NCI-H2171 (cell line): Measurements from ENCODE around the gene EEA1.
"Not testable (repeated sequence)": the region's sequence is repeated elsewhere in the genome, so short reads cannot be mapped to it uniquely, and the experiment has no call there.

Experiments used
- DNase-seq: peaks from one replicate; lab custom pipeline; 2025; lab: John Stamatoyannopoulos, UW

The EEA1 gene

DNA sequence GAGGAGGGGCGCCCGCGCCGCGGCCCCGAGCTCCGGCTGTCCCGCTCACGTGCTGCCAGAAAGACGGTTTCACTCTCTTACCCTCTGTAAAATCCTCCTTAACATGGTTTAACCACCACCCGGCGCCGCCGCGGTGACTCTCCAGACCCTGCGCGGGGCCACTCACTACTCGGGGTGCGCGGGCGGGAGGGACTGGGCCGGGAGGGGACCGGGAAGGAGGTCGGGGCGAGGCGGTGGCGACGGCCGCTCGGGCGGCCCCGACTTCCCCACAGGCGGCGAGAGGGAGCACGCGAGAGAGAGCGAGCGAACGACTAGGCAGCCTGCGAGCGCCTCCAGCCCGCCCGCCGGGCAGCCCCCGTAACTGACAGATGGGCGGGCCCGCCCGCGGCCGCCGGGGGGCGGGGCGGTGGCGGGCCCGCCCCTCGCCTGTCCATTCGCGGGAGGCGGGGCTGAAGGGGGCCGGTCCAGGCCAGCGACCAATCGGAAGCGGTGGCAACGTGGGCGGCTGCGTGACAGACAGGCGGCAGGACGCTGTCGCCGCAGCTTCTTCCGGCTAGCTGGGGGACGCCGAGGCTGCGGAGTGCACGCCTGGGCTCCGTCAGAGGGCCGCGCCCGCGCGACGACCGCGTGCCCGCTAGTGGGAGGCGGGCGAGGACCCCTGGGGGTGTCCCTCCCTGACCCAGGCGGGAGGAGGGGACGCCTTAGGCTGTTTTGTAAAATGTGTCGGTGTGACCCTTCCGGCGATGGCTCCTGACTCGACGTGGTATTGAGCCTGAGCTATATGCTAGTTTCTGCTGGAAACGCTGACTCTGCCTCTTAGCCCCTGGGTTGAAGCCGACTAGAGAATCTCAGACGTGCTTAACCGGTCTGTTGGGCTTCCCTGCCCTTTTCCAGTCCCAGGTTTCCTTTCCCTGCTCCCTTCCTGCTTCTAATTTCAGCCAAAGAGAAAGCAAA, at the start of gene EEA1:
Gene EEA1 (minus strand): TSS at position 334 of the 954 bp plus-strand sequence. CDS start 229 bp downstream, at position 105.
- peak; percentile 92 for DNase-seq

DNA sequence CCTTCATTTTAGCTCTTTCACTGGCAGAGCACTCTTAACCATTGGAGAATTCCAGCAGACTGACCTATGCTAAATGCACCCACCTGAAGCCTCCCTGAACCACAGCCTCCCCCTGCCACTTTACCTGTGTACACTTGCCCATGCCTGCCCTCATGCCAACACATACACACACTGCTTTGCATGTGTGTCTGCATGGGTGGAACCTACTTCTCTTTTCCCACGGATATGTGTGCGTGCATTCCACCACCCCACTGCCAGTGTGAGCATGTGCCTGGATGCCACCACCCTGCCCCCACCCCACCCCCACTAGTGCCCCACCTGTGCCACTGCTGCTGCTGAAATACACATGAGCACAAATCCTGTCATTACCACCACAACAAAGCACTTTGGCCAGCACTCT, 49.5 kb upstream of the EEA1 start:
- DNase-seq = no peak

DNA sequence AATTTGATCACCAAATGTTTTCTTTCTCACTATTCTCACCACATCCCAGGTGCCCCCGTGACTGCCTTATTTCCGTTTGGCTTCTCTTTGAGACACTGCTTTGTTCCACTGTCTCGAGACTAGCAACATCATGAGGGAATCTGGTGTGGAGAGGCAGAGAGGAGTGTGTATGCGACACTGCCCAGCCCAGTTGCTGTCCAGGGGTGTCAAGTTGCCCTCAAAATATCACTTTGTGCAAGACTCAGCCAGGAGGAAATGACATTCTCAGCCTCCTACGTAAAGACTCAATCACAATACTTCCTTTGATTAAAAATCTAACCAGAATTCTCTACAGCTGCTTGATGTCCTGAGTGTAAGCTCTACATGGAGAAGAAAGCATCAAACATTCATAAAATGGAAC, 48.2 kb upstream of the EEA1 start:
- DNase-seq = no peak

DNA sequence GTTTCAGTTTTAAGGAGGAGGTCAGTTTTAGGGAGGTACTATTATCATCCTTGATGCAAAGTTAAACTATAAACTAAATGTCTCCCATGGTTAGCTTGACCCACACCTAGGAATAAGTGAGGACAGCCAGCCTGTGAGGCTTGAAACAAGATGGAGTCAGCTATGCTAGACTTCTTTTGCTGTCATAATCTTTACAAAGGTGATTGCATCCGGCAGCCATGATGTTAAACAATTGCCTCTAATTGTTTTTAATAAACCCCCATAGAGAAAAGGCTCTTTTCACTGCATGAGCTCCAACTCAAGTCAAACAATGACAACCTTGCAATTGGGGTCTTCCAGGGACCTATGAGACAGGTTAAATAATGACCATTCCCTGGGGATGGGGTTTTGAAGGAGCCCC, 45.7 kb upstream of the EEA1 start:
- no peak for DNase-seq

DNA sequence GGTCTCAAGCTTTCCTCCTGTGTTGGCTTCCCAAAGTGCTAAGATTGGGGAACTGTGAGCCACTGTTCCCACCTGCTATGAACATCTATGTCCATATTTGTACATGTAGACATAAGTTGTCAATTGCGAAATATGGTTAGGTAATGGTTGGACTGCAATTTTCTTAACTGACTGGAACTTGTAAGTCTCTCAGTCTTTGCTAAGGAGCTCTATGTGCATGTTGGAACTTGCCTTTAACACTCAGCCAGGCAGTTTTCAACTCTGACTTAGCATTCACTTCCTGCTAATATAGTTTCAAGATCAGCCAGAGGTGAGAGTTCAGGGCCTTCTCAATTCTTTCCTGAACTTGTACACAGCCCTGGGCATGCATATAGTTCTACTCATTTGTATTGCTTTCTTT, 44.5 kb upstream of the EEA1 start:
- no peak for DNase-seq

DNA sequence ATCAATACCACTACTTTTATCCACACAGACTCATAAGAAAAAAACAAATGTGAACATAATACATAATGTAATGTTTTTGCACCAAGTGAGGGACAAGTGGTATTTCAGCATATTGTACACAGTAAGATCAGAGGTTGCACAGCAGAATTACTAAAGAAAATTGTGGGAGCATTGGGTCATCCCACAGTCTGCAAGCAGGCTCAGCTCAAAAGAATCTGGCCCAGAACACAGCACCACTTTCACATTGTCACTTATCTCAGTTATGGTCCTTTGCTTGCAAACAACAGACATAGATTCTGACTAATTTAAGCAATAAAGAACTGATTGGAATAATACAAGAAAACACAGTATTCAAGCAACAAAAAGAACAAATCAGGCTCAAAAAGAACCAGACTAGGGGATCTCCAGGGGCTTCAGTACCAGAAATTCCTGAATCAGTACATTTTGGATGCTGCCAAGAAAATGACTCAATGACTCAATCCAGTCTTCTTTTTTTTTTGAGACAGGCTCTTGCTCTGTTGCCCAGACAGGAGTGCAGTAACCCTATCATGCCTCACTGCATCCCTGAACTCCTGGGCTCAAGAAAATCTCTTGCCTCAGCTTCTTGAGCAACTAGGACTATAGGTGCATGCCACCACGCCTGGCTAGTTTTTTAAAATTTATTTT, 42.9 kb upstream of the EEA1 start:
- no peak for DNase-seq

DNA sequence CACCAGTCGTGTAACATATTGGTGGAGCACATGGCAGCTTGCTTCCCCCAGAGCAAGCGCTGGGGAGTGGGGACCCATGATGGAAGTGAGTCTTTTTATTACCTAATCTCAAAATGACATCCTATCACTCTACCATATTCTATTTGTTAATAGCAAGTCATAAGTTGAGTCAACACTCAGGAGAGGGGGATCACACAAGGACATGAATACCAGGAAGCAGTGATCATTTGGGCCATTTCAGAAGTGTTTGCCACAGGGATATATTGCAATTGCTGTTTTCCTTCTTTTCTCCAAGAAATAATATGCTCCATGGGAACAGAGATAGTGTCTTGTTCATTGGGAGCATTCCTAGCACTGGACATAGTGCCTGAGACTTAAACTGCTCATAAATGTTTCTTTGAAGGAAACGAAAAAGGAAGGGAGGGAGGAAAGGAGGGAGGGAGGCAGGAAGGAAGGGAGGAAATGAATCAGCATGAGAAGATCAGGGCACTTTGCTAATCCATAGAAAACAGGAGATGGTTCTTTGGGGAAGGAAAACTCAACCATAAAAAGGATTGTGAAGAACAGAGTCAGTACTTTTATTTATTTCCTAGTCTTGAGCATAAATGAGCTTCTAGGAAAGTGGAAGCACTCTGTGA, 39.2 kb upstream of the EEA1 start:
- DNase-seq = no peak

DNA sequence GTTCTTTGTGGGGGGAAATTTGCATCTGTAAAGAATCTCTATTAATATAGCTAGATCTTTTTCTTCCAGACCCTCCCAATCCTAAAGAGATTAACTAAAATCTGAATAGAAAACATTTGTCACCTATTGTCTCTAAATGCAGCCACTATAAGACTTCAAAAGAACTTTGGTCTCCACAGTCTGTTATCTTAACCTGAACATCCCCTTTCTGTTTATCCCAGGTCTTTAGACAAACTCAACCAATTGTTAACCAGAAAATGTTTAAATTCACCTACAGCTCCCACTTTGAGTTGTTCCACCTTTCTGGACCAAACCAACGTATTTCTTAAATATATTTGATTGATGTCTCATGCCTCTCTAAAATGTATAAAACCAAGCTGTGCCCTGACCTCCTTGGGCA, 35.3 kb upstream of the EEA1 start:
- DNase-seq = not testable (repeated sequence)

DNA sequence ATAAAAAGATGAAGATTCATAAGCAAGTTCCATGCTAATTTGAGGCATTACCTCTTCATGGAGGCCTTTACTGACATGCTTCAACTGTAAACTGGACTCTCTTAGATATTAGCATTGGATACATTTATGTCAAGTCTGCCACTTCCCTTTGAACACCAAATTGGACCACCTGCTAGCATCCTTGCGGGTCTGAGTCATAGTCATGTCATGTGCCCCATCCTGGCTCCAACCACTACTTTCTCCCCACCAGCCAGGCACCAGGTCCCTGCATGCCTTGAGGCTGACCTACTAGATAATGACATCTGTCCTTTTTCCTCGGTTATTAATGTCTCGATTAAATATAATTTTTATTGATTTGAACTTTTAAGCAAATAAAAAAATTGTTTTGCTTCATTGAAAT, 32.9 kb upstream of the EEA1 start:
- no peak for DNase-seq

DNA sequence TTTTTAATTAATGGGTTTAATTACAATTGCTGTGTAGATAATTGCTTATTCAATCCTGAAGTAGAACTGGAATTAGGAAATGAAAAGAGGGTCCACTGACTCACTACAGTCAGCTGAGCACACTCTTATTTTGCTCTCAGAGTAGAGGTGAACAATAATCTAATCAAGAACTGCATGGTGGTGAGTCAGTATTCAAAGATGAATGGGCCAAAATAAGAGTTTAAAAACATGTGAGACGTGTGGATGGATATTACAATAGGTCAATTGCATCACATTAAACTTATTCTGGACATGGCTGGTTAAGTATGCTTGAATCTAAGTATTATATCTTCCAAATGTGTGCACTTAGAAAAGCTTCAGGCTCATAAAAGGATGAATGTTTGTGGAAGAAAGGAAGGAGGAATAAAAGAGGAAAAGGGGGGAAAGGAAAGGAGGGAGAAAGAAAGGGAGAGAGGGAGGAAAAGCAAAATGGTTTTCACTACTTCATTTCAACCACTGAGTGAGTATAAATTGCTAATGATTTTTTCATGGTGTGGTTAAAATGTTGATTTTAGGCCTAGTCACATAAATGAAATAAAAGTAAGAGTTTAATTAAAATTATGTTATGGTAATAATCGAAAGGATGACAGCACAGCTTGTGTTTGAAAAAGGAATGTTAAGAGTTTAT, 27.0 kb upstream of the EEA1 start:
- no peak for DNase-seq

DNA sequence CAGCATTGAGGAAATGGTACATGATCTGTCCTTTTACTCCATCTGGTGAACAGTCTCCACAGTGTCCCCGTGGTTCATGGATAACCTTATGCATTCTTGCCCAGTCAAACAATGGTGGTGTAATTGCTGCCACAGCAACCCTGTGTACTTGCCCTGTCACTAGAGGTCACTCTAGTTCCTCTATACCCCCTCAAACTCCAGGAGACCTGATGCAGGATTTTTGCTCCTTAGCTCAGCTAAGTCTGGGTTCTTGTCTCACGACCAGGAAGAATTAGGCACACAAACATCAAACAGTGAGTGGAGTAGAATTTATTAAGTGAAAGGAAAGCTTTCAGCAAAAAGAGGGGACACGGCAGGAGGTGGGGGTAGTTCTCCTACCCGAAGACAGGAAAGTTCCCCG, 24.7 kb upstream of the EEA1 start:
- no peak for DNase-seq

DNA sequence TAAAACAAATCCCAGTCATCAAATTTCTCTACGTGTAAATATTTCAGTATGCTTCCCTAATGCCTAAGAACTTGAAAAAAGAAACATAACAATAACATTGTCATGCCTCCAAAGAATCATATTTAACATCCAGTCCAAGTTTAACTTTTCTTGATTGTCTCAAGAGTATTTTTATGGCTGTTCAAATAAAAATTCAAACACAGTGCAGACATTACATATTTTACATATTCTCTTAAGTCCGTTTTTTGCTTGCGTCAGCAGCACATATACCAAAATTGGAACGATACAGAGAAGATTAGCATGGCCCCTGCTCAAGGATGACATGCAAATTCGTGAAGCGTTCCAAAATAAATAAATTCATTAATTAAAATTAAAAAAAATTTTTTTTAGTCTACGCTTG, 23.3 kb upstream of the EEA1 start:
- no peak for DNase-seq

DNA sequence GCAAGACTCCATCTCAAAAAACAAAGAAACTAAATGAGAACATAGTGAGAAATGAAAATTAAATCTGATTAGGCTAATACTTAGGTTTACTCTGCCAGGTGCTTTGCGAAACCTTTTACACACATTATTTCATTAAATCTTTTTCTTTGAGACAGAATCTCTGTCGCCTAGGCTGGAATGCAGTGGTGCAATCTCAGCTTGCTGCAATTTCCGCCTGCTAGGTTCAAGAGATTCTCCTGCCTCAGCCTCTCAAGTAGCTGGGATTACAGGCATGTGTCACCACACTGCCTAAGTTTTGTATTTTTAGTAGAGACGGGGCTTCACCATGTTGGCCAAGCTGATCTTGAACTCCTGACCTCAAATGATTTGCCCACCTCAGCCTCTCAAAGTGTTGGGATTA, 21.9 kb upstream of the EEA1 start:
- DNase-seq = no peak

DNA sequence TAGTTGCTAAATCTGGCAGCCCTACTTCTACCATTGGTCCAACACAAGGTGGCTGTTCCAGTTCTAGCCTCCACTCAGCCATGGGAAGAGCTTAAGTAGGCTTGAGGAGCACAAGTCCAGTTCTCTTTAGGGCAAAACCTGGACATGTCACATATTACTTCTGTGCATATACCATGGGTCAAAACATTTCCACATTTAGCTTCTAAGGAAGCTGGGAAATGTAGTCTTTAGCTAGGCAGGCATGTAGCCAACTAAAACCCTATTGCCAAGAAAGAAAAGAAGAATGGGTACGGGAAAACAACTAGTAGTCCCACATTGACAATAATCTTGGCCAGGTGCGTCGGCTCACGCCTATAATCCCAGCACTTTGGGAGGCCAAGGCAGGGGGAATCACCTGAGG, 20.9 kb upstream of the EEA1 start:
- no peak for DNase-seq

DNA sequence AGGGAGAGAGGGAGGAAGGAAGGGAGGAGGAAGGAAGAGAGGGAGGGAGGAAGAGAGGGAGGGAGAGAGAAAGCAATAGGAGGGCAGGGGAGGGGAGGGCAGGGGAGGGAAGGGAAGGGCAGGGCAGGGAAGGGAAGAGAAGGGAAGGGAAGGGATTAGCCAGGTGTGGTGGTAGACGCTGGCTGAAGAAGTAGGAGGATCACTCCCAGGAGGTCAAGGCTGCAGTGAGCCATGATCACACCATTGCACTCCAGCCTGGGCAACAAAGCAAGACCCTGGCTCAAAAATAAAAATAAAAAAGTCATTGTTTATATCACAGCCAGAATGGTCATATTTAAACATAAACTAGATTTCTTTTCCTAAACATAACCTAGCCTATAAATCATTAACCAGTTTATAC, 20.4 kb upstream of the EEA1 start:
- DNase-seq = no peak

DNA sequence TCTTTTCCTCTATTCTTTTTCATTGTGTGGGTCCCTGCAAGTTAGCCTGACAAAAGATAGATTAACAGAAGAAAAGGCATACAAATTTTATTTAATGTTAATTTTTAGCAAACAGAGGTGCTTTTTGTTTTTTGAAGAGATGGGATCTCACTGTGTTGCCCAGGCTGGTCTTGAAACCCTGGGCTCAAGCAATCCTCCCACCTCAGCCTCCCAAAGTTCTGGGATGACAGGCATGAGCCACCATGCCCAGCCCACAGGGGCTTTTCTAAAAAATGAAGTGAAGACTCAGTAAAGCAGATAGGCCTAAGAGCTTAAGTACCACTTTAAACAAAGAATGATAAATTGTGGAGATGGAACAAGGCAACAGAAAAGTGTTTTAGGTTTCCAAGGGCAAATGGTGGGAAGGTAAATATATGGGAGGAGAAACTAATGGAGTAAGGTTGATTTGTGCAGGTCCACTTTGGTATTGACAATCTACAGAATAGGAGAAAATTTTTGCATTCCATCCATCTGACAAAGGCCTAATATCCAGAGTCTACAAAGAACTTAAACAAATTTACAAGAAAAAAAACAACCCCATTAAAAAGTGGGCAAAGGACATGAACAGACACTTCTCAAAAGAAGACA, 18.6 kb upstream of the EEA1 start:
- no peak for DNase-seq

DNA sequence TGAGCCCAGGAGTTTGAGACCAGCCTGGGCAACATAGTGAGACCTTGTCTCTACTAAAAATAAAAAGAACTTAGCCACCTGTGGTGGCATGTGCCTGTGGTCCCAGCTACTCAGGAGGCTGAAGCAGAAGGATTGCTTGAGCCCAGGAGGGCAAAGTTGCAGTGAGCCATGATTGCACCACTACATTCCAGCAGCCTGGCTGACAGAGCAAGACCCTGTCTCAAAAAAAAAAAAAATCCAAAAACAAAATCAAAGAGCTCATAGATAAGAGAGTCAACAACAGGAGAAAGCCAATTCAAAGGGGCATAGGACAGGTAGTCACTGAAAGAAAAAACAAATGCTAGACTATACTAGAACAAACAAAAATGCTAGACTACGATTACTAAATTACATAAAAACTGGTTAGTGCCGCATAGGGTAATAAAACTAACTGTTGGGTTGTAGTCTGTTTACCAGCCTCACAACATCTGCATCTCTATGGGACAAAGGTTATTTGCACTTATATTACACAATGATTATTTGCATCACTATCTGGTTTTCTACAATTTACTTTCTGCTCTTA, 16.6 kb upstream of the EEA1 start:
- DNase-seq = no peak

DNA sequence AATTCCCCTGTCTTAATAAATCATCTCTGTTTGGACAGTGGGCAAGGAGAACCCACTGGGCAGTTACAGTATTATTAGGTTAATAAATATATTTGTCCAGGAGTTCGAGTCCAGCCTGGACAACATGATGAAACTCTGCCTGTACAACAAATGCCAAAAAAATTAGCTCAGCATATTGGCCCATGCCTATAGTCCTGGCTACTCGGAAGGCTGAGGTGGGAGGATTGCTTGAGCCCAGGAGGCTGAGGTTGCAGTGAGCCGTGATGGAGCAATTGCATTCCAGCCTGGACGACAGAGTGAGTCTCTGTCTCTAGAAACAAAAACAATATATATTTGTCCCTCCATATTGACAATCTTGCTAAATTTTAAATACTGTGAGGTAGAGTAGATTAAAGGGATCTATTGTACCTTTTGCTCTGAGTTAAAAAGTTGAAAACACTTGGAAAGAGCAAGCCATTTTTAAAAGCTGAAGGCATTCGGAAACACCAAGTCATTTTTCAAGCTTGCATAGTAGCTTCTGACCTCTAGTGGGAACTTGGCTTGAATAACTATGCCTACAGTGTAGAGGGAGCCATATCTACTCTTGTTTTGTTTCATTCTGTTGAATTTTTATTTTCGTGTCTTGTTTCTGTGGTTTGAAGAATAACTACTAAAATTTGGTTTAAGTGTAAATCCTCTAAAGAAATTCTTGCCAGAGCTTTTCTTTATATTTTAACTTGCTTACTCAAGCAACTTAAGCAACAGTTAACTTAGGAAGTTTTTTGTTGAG, 14.6 kb upstream of the EEA1 start:
- no peak for DNase-seq

DNA sequence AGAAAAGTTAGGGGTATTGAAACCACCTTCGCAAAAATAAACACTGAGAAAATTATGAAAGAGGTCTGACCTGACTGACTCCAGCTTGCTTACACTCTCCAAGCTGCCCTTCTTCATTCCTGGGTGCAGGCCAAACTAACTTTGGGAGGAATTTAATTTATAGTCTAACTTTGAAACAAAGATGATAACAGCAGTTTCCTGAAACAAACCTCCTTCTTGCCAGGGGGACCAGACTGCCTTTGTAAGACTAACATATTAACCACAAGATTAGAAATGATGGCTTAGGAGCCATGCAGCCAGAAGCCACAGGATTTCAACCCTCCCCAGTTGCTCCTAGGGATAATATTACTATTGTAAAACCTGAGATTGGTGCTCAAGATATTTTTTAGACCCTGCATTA, 13.8 kb upstream of the EEA1 start:
- no peak for DNase-seq

DNA sequence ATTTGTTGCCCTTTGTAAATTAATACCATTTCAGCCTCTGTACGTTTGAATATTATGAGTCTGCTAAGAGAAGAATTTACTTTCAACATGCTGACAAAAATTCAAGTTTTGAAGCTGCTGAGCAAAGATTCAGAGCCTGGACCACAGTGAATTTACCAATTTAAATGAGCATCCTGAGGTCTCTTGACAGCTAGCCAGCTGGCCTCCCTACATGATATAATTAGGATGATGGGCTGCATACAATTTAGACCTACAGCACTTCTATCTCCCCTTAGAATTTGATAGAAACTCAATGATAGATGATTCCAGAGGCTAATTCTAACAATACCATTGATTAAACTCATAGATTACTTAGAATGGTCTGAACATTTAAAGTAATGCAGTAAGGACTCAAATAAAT, 10.0 kb upstream of the EEA1 start:
- no peak for DNase-seq

DNA sequence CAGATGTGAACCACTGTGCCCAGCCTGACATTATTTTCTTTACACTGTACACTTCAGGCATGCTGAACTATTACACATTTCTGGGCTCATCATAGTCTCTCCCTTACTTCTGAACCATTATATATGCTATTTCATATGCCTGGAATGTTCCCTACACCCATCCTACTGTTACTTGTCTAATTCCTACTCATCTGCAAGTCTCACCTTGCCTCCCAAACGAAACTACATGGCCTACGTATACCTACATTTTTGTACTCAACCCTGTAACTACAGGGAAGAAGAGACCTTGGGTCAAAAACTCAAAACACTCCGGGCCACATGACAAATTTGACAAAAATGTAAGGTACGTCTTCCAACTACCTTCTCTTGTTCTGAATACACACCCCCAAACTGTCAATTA, 9.5 kb upstream of the EEA1 start:
- DNase-seq = no peak
